Panc1 (cell line): ENCODE results near the gene ITGA3.
A peak's percentile ranks its signal among the peaks of the same experiment; 100 is the strongest.

Experiments
- POLR2AphosphoS5 ChIP-seq: IDR thresholded peaks from 2 replicates; pipeline ENCODE4 v1.6.1; 2012; ENCODE audit warnings: mild to moderate bottlenecking, low read depth, low read length, moderate library complexity
- REST ChIP-seq, 2 experiments: IDR thresholded peaks; 2 replicates each; pipeline ENCODE4 v1.6.1; 2011 to 2012; ENCODE audit warnings: low read depth in 2 of 2, control low read depth in 1 of 2, low read length in 1 of 2, mild to moderate bottlenecking in 1 of 2, moderate library complexity in 1 of 2; ENCODE audit not compliant: insufficient read depth in 1 of 2

- TF ChIP-seq REST (IDR thresholded peaks at IDR 0.05; ENCODE audit: insufficient read depth in 1 of 2, low read depth in 2 of 2, low read length in 1 of 2) (no peak; a peak in 1 of 4 replicates), POLR2AphosphoS5 (peak; percentile 60; the same call in 1 of the 2 replicates)
These were observed at the start of gene ITGA3 for GRCh38 chr17:50055426-50056216.
